ENCODE measurements around the gene MYEF2.

The MYEF2 gene

DNA sequence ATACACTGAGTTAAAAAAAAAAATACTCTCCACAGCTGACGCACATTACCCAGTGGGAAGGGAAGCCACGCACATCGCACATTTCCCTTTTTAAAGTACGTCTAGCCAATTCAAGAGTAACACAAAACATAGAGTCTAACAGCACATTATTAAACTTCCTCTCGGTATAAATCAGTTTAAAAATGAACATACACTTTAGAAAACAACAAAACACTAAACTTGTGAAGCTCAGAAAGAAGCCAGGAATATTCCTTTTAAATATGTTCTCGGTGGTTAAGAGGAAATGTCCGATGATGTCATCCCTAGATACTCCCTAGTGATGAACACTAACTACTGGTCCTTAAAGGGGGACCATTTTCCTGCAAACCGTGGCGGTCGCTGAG, 721 bp downstream of the MYEF2 start:
- TF ChIP-seq POLR2A (IDR thresholded peaks at IDR 0.05; ENCODE audit: low read depth, low read length), result no peak
- FAIRE-seq, result peak; percentile 36
- DNase-seq (ENCODE audit: insufficient read length, low spot score), result peak; percentile 12

DNA sequence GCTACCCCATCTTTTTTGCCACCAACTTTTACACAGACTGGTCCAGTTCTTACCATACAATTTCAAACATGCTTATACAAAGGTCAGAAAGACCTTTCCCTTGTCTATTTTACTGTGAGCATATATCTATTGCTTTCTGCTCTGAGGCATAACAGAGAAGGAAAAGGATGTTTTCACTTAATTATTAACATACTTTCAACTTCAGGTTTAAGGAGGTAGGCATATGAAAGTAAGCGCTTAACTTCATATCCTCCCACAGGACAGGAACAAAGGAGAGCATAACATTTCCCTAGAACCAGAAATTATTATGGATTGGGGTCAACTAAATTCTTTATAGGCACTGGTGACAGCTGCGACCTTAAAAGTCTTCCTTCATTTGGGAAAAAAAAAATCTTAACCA, 1.1 kb downstream of the MYEF2 start:
- FAIRE-seq (no peak), DNase-seq (ENCODE audit: insufficient read length, low spot score) (no peak)
- TF ChIP-seq POLR2A (IDR thresholded peaks at IDR 0.05; ENCODE audit: low read depth, low read length), result no peak

DNA sequence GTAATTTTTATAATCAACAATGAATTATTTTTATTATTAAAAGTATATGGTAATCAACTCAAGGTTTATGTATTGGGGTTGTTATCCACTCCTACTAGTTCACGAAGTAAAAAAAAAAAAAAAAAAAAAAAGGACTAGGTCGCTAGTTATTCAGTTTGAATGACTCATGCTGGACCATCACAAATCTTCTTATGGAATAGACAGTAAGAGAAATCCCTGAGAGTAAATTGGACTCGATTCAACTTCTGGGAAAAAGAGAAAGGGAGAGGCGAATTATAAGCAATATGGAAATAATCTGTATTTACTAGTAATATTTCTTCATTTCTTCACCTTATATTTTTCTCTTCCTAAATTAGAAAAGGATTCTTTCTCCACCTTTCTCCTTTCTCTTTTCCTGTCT, 2.0 kb downstream of the MYEF2 start:
- no peak for FAIRE-seq
- no peak for DNase-seq (ENCODE audit: insufficient read length, low spot score)
- no peak for TF ChIP-seq POLR2A (IDR thresholded peaks at IDR 0.05; ENCODE audit: low read depth, low read length)

DNA sequence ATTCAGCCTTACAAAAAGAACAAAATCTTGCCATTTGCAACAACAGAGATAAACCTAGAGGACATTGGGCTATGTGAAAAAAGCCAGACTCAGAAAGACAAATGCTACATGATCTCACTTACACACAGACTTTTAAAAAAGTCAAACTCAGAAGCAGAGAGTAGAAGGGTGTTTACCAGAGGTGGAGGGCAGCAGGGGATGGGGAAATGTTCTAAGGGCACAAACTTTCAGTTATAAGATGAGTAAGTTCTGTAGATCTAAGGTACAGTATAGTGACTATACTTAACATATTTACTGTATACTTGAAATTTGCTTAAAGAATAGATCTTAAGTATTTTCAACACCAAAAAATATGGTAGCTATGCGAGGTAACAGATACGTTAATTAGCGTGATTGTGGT, 3.0 kb downstream of the MYEF2 start:
- TF ChIP-seq POLR2A (IDR thresholded peaks at IDR 0.05; ENCODE audit: low read depth, low read length), result no peak
- no peak for FAIRE-seq
- DNase-seq (ENCODE audit: insufficient read length, low spot score), result no peak

DNA sequence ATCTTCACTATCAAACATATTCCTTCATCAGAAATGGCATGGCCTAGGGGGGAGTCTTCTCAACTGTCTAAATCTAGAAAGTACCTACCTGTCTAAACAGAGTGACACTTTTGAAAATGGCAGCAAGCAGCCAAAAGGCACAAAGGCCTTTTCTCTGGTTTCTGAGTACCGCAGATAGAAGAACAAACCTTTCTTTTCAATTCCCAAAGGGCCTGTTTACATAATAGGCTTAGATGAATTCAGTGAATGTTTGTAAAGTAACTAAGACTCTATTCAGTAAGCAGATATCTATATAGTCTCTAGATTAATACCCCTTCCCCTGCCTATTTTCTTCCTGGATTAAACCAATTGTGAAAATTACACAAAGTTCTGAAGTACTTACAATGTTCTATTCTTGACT, 7.1 kb downstream of the MYEF2 start:
- DNase-seq (ENCODE audit: insufficient read length, low spot score), result no peak
- no peak for TF ChIP-seq POLR2A (IDR thresholded peaks at IDR 0.05; ENCODE audit: low read depth, low read length)
- FAIRE-seq, result no peak

DNA sequence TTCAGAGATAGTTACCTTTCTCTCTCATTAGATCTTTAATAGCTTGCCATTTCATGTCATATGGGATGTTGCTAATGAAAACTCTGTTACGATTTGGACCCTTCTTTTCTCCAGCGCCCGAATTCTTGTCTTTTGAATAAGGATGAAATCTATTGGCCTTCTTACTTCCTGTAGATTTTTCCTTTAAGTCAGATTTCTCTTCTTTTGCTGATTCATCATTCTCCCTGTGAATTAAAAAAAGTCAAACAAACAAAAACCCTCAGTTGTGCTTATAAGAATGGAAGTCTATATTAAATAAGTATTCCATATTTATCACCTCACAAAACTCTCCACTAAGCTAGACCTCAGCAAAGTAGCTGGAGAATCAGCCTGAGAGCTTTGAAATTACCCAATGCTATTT, 9.5 kb downstream of the MYEF2 start:
- DNase-seq (ENCODE audit: insufficient read length, low spot score) (no peak), FAIRE-seq (no peak)
- no peak for TF ChIP-seq POLR2A (IDR thresholded peaks at IDR 0.05; ENCODE audit: low read depth, low read length)

DNA sequence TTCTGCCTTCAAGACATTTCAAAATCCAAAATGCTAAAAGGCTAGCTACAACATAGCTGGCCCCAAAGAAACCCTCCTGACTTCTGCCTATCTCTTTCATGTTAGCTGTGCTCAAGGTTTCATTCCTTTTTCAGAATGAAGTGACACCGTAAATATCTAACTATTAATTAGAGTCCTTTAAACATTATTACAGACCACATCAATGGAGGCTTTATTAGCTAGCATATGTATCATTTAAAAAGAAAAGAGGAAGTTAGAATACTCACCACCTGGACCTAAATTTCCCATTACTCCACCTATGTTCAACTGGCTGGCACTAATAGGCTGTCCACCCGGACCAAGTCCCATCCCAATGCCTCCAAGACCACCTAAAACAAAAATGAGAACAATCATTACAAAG, 24.6 kb downstream of the MYEF2 start:
- no peak for FAIRE-seq
- DNase-seq (ENCODE audit: insufficient read length, low spot score), result no peak
- TF ChIP-seq POLR2A (IDR thresholded peaks at IDR 0.05; ENCODE audit: low read depth, low read length), result no peak

DNA sequence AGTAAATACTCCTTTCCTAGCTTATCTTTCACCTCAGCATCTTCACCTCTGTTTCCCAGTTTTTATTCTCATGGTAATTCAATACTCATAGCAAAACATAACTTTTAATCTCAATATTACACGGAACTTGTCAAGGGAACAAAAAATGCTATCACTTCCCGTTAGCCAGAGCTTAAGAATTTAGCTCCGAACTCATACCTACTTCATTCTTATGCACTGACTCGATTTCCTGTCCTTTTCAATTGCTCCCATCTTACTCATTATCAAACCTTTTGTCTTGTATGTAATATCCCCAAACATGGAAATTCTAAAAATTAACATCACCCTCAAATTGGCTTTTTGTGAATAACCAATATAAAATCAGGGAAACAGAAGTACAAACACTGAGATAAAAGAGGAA, 28.2 kb downstream of the MYEF2 start:
- DNase-seq (ENCODE audit: insufficient read length, low spot score) (no peak), FAIRE-seq (peak; percentile 33)
- no peak for TF ChIP-seq POLR2A (IDR thresholded peaks at IDR 0.05; ENCODE audit: low read depth, low read length)

DNA sequence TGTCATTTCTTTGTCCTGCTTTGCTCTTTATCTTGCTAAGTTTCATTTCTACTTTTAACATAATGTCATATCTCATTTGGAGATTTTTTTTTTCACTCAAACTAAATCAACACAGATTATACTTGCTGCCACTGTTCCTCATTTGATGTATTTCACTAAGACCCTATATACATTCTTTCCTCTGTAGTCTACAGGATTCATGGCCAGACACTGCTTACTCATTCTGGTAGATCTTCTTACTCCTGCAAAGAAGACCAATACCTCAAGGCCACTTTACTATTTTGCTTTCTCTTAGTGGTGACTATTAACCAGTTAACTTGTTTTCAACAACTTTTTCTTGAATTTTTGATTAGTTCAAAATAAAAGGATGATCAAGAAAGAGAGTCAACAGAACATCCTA, 30.7 kb downstream of the MYEF2 start:
- no peak for DNase-seq (ENCODE audit: insufficient read length, low spot score)
- no peak for FAIRE-seq
- no peak for TF ChIP-seq POLR2A (IDR thresholded peaks at IDR 0.05; ENCODE audit: low read depth, low read length)

DNA sequence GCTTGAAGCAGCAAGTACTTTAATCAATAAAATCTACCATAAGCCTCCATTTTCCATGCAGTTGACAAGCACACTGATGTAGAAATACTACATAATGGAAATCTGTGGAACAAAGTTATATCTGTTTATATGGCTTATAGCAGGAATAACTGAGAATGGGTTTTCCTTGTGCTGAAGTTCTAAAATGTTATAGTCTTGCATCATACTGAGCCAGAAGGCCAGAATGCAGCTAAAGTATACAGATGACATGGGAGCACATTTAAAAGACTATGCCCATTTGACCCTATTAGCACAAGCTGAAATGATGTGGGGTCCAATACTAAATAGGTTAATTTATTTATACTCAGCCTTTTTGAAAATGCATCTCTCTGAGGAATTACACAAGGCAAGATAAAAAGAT, 32.2 kb downstream of the MYEF2 start:
- DNase-seq (ENCODE audit: insufficient read length, low spot score) (no peak), FAIRE-seq (no peak)
- TF ChIP-seq POLR2A (IDR thresholded peaks at IDR 0.05; ENCODE audit: low read depth, low read length), result no peak

DNA sequence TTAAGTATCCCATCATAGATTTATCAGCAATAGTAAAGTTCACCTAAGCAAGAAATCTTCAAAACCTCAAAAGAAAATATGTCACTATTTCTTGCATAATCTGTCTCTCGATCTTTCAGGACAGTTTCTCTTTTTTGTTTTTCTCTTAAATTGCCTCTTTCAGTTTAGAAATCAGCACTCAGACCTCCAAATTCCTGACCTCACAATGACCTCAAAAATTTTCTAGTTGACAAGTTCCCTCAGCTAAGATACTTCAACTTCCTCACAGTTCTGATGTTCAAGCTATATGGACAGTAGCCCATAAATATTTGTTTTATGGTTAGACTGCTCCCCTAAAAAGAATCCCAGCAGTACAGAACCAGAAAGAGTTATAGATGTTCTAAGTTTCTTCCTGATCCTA, 33.2 kb downstream of the MYEF2 start:
- DNase-seq (ENCODE audit: insufficient read length, low spot score) (no peak), FAIRE-seq (no peak)
- TF ChIP-seq POLR2A (IDR thresholded peaks at IDR 0.05; ENCODE audit: low read depth, low read length), result no peak

DNA sequence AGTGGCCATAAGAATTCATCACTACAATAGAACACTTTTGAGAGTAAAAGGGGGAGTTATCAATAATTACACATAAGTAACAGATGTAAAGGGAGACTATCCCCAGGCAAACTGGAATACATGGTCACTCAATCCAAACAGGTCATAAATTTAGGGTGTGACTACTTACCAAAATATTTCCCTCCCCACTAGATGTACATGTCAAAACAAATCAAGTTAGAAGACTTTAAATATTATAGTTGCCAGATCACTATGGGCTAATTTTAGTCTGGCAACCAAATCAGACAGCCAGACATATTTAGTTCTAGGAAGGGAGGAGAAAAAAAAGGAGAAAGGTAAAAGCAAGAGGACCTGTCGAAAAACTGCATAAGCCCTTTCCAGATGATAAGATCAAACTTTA, 34.2 kb downstream of the MYEF2 start:
- DNase-seq (ENCODE audit: insufficient read length, low spot score) (no peak), FAIRE-seq (no peak)
- no peak for TF ChIP-seq POLR2A (IDR thresholded peaks at IDR 0.05; ENCODE audit: low read depth, low read length)

DNA sequence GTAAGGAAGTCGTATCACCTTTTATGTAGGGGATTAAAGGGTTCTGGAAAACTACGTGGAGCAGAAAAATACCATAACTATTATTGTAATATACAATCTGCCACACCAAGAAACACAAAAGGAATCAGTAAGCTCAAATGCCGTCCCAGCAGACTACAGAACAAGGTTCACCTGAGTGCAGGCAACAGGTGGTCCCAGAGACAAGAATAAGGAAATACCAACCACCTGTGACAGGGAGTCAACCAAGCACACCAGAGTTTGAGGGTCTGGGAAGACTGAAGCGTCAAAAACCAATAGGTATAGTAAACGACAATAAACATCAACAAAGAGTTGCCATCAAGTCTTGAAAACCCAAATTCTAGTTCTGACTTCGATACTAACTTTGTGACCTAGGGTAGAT, 45.2 kb downstream of the MYEF2 start:
- DNase-seq (ENCODE audit: insufficient read length, low spot score) (no peak), FAIRE-seq (no peak)
- no peak for TF ChIP-seq POLR2A (IDR thresholded peaks at IDR 0.05; ENCODE audit: low read depth, low read length)

DNA sequence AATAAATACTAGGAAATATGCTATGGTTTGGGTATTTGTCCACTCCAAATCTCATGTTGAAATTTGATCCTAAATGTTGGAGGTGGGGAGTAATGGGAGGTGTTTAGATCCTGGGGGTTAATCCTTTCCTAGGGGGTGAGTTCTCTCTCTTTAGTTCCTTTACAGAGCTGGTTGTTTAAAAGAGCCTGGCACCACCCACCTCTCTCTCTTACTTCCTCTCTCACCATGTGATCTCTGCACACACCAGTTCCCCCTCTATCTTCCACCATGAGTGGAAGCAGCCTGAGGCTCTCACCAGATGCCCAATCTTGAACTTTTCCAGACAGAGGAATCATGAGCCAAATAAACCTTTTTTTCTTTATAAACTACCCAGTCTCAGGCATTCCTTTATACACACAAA, 46.8 kb downstream of the MYEF2 start:
- FAIRE-seq (no peak), DNase-seq (ENCODE audit: insufficient read length, low spot score) (no peak)
- TF ChIP-seq POLR2A (IDR thresholded peaks at IDR 0.05; ENCODE audit: low read depth, low read length), result no peak

DNA sequence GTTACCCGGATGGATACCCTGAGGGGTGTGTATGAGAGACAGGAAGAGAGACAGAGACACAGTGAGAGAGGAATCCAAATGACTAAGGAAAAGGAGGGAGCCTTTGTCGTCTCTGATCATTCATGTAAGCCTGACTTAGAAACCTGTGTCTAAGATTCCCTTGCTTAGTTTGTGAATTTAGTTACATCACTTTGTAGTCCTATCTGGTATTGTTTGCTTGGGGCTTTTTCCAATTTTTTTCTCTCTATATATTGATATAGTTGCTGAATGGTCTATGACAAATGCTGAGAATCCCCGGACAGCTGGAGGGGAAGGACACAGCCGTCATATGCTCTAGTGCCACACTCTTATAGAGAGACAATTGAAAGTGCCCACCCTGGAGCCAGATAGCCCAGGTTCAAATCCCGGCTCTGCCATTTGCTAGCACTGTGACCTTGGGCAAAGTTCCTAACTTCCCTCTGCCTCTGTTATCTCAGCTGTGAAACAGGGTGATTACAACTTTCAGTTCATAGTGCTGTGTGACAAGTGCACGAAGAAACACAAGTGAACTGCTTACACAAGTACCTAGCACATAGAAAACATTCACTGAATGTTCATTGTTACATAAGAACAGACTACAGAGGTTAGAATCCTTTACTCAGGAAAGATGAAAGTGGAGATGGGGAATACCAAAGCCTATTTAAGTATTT, 51.3 kb downstream of the MYEF2 start:
- TF ChIP-seq POLR2A (IDR thresholded peaks at IDR 0.05; ENCODE audit: low read depth, low read length), result no peak
- FAIRE-seq (no peak), DNase-seq (ENCODE audit: insufficient read length, low spot score) (no peak)

DNA sequence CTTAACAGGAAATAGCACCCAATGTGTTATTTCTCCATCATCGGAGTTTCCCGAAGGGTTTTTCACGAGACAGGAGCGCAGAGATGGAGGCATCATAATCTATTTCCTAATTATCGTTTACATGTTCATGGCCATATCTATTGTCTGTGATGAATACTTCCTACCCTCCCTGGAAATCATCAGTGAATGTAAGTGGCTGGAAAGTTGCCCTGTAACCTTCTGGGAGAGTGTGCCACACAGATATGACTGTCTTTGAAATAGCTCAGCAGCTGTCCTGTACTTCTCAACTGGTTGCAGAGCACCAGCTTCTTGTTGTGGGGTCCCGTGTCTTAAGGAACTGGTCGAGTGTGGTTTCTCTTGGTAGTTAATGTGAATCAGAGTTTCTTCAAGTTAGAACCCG, 56.2 kb downstream of the MYEF2 start:
- TF ChIP-seq POLR2A (IDR thresholded peaks at IDR 0.05; ENCODE audit: low read depth, low read length), result no peak
- FAIRE-seq, result no peak
- no peak for DNase-seq (ENCODE audit: insufficient read length, low spot score)

Measured in H54 (cell line).